ENCODE results near the gene GPATCH4. TPM values are rescaled to one million over a fixed set of nuclear protein-coding genes. Genes with fewer than 3 reads are reported as not detected.

Gene GPATCH4
- total and polyA plus RNA-seq, 2 donors (not counting 1 experiment from before 2014, with no cell fraction given): 12.2 to 23.6 TPM

- Histone ChIP-seq H3K36me3 (ENCODE audit: control insufficient read depth, insufficient read depth, low read length) (peaks cover 19% of the 10 kb centered on the region), H3K27me3 (ENCODE audit: control insufficient read depth, insufficient read depth, low read length) (no peaks in the 10 kb centered on the region), H3K4me3 (replicated peaks in 1 of 4; ENCODE audit: control extremely low read depth in 1 of 4, insufficient read depth in 1 of 4, low read depth in 3 of 4, low read length in 4 of 4) (no peak overlapping the region), H3K9me3 (ENCODE audit: control insufficient read depth, insufficient read depth, low read depth, low read length) (no peaks in the 10 kb centered on the region), H3K9ac (ENCODE audit: insufficient read depth, low read length) (no peak overlapping the region), H3K4me2 (ENCODE audit: extremely low read depth, insufficient read depth, low read length) (no peak overlapping the region), H3K27ac (ENCODE audit: insufficient read depth, low read length) (no peak overlapping the region), H3K79me2 (ENCODE audit: control insufficient read depth, insufficient read depth, low read length) (no peaks in the 10 kb centered on the region), H2AFZ (ENCODE audit: low read length) (no peak overlapping the region), H4K20me1 (ENCODE audit: control insufficient read depth, extremely low read depth, insufficient read depth, low read length) (no peaks in the 10 kb centered on the region), H3K4me1 (ENCODE audit: control insufficient read depth, extremely low read depth, insufficient read depth, low read length) (no peaks in the 10 kb centered on the region)
- TF ChIP-seq EZH2 (IDR thresholded peaks at IDR 0.05; ENCODE audit: low read length, missing control alignments) (no peak), CTCF (conservative IDR thresholded peaks at IDR 0.05 in 1 of 2, IDR thresholded peaks at IDR 0.05 in 1 of 2; ENCODE audit: low read depth in 1 of 2, low read length in 2 of 2) (no peak)
- no peak for DNase-seq (ENCODE audit: low read depth in 2 of 2)
Observed at GRCh38 chr1:156547982-156548381, 53.3 kb downstream of the GPATCH4 start.

- Histone ChIP-seq H3K36me3 (ENCODE audit: control insufficient read depth, insufficient read depth, low read length) (peaks cover 20% of the 10 kb centered on the region), H3K4me2 (ENCODE audit: extremely low read depth, insufficient read depth, low read length) (no peak overlapping the region), H3K9ac (ENCODE audit: insufficient read depth, low read length) (no peak overlapping the region), H3K9me3 (ENCODE audit: control insufficient read depth, insufficient read depth, low read depth, low read length) (no peaks in the 10 kb centered on the region), H4K20me1 (ENCODE audit: control insufficient read depth, extremely low read depth, insufficient read depth, low read length) (no peaks in the 10 kb centered on the region), H2AFZ (ENCODE audit: low read length) (no peak overlapping the region), H3K4me1 (ENCODE audit: control insufficient read depth, extremely low read depth, insufficient read depth, low read length) (no peaks in the 10 kb centered on the region), H3K27me3 (ENCODE audit: control insufficient read depth, insufficient read depth, low read length) (no peaks in the 10 kb centered on the region), H3K79me2 (ENCODE audit: control insufficient read depth, insufficient read depth, low read length) (no peaks in the 10 kb centered on the region), H3K27ac (ENCODE audit: insufficient read depth, low read length) (no peak overlapping the region), H3K4me3 (replicated peaks in 1 of 4; ENCODE audit: control extremely low read depth in 1 of 4, insufficient read depth in 1 of 4, low read depth in 3 of 4, low read length in 4 of 4) (no peak overlapping the region)
- DNase-seq (ENCODE audit: low read depth in 2 of 2): no peak
- TF ChIP-seq EZH2 (IDR thresholded peaks at IDR 0.05; ENCODE audit: low read length, missing control alignments): no peak
- no peak for TF ChIP-seq CTCF (conservative IDR thresholded peaks at IDR 0.05 in 1 of 2, IDR thresholded peaks at IDR 0.05 in 1 of 2; ENCODE audit: low read depth in 1 of 2, low read length in 2 of 2)
Observed at GRCh38 chr1:156547434-156547833, 53.8 kb downstream of the GPATCH4 start.

- Histone ChIP-seq H3K4me1 (ENCODE audit: control insufficient read depth, extremely low read depth, insufficient read depth, low read length) (no peaks in the 10 kb centered on the region), H3K4me2 (ENCODE audit: extremely low read depth, insufficient read depth, low read length) (no peak overlapping the region), H3K4me3 (replicated peaks in 1 of 4; ENCODE audit: control extremely low read depth in 1 of 4, insufficient read depth in 1 of 4, low read depth in 3 of 4, low read length in 4 of 4) (no peak overlapping the region), H3K27ac (ENCODE audit: insufficient read depth, low read length) (no peak overlapping the region), H3K36me3 (ENCODE audit: control insufficient read depth, insufficient read depth, low read length) (peaks cover 22% of the 10 kb centered on the region), H3K79me2 (ENCODE audit: control insufficient read depth, insufficient read depth, low read length) (no peaks in the 10 kb centered on the region), H3K9me3 (ENCODE audit: control insufficient read depth, insufficient read depth, low read depth, low read length) (no peaks in the 10 kb centered on the region), H2AFZ (ENCODE audit: low read length) (no peak overlapping the region), H3K9ac (ENCODE audit: insufficient read depth, low read length) (no peak overlapping the region), H3K27me3 (ENCODE audit: control insufficient read depth, insufficient read depth, low read length) (no peaks in the 10 kb centered on the region), H4K20me1 (ENCODE audit: control insufficient read depth, extremely low read depth, insufficient read depth, low read length) (no peaks in the 10 kb centered on the region)
- DNase-seq (ENCODE audit: low read depth in 2 of 2): no peak
- TF ChIP-seq EZH2 (IDR thresholded peaks at IDR 0.05; ENCODE audit: low read length, missing control alignments) (no peak), CTCF (conservative IDR thresholded peaks at IDR 0.05 in 1 of 2, IDR thresholded peaks at IDR 0.05 in 1 of 2; ENCODE audit: low read depth in 1 of 2, low read length in 2 of 2) (no peak)
Observed at GRCh38 chr1:156546267-156546666, 55.0 kb downstream of the GPATCH4 start.
